K562 (cell line): Measurements from ENCODE around the gene SND1.

Experiments
- CREB1 ChIP-seq, 2 experiments: sonication (generic) in 1 of 2; formaldehyde crosslinking in 1 of 2; IDR thresholded peaks; 2 replicates each; pipeline versions ENCODE4 v1.6.1 to v1.8.0; 2012 to 2022; ENCODE audit warnings: inconsistent platforms in 1 of 2, mild to moderate bottlenecking in 1 of 2, missing genetic modification reagents in 1 of 2, moderate library complexity in 1 of 2
- MEIS2 ChIP-seq: fragments of 450-650 bp; IDR thresholded peaks from 2 replicates; pipeline ENCODE4 v1.6.1; 2014; ENCODE audit warnings: mild to moderate bottlenecking; ENCODE audit not compliant: partially characterized antibody
- MNT ChIP-seq, 2 experiments: fragments of 450-650 bp; conservative IDR thresholded peaks; 2 replicates each; pipeline ENCODE4 v1.6.1; 2017; ENCODE audit warnings: mild to moderate bottlenecking in 2 of 2, moderate library complexity in 2 of 2
- SAP30 ChIP-seq: fragments of 200-600 bp; sonication (generic); IDR thresholded peaks from 2 replicates; pipeline ENCODE4 v1.6.1; 2012; ENCODE audit warnings: borderline replicate concordance, low read depth, mild to moderate bottlenecking, moderate library complexity, low read length, control low read depth, inconsistent platforms; ENCODE audit not compliant: insufficient read depth, poor library complexity, severe bottlenecking
- SETDB1 ChIP-seq: IDR thresholded peaks from one replicate; pipeline ENCODE4 v1.6.1; 2012; ENCODE audit warnings: low read length, control low read depth, inconsistent platforms
- ZZZ3 ChIP-seq: fragments of 450-650 bp; IDR thresholded peaks from 2 replicates; pipeline ENCODE4 v1.6.1; 2016; ENCODE audit warnings: antibody characterized with exemption, mild to moderate bottlenecking, moderate library complexity
- TF ChIP-seq, protein P1 (sequence below): fragments of 200-800 bp; sonication (Bioruptor generic); IDR thresholded peaks from 2 replicates; pipeline ENCODE4 v1.6.1; 2016; ENCODE audit warnings: missing genetic modification characterization, missing compliant biosample characterization

- TF ChIP-seq ZZZ3 (no peak), MNT (conservative IDR thresholded peaks at IDR 0.05) (no peak), SETDB1 (no peak), SAP30 (no peak), MEIS2 (no peak), CREB1 (IDR thresholded peaks at IDR 0.05) (no peak), CREB1 (CRISPR knock-in tag; IDR thresholded peaks at IDR 0.05) (no peak)
- TF ChIP-seq, protein P1, sequence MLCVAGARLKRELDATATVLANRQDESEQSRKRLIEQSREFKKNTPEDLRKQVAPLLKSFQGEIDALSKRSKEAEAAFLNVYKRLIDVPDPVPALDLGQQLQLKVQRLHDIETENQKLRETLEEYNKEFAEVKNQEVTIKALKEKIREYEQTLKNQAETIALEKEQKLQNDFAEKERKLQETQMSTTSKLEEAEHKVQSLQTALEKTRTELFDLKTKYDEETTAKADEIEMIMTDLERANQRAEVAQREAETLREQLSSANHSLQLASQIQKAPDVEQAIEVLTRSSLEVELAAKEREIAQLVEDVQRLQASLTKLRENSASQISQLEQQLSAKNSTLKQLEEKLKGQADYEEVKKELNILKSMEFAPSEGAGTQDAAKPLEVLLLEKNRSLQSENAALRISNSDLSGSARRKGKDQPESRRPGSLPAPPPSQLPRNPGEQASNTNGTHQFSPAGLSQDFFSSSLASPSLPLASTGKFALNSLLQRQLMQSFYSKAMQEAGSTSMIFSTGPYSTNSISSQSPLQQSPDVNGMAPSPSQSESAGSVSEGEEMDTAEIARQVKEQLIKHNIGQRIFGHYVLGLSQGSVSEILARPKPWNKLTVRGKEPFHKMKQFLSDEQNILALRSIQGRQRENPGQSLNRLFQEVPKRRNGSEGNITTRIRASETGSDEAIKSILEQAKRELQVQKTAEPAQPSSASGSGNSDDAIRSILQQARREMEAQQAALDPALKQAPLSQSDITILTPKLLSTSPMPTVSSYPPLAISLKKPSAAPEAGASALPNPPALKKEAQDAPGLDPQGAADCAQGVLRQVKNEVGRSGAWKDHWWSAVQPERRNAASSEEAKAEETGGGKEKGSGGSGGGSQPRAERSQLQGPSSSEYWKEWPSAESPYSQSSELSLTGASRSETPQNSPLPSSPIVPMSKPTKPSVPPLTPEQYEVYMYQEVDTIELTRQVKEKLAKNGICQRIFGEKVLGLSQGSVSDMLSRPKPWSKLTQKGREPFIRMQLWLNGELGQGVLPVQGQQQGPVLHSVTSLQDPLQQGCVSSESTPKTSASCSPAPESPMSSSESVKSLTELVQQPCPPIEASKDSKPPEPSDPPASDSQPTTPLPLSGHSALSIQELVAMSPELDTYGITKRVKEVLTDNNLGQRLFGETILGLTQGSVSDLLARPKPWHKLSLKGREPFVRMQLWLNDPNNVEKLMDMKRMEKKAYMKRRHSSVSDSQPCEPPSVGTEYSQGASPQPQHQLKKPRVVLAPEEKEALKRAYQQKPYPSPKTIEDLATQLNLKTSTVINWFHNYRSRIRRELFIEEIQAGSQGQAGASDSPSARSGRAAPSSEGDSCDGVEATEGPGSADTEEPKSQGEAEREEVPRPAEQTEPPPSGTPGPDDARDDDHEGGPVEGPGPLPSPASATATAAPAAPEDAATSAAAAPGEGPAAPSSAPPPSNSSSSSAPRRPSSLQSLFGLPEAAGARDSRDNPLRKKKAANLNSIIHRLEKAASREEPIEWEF (CRISPR knock-in tag), result no peak
These were observed 117.9 kb downstream of the SND1 start for GRCh38 chr7:127769696-127770400.
